ENCODE data around the gene ADORA2B.

DNA sequence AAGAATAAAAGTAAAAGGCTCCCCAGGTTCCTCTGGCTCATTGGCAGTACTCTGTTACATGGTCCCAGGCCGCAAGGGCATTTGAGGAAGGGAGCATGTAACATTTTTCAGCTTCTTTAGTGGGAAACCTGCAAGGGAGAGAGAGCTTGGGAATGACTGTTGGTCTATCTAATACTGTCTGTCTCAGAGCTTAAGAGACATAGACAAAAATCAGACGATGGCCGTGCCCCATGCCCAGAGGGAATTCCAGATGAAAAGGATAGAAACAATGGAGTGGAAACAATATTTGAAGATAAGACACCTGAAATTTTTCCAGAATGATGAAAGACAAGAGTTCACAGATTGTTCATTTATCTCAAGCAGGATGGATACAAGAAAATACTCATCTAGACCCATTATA is 48.1 kb upstream of the ADORA2B start:
- TF ChIP-seq POLR2AphosphoS5 (IDR thresholded peaks at IDR 0.05), result no peak
- TF ChIP-seq CTCF (IDR thresholded peaks at IDR 0.05), result no peak
